ENCODE results near the gene USP24. TPM values are rescaled to one million over a fixed set of nuclear protein-coding genes. Genes with fewer than 3 reads are reported as not detected.
"Not testable (repeated sequence)": the region's sequence is repeated elsewhere in the genome, so short reads cannot be mapped to it uniquely, and the experiment has no call there.

The USP24 gene
- total RNA-seq, 2 experiments from 2014 or later, result 37.1 to 39.7 TPM

GRCh38 chr1:55033265-55033614 is 181.9 kb downstream of the USP24 start:
- intact Hi-C loops (cut with micrococcal nuclease), result no loop called here
- DNase-seq, result no peak
- Mint-ChIP-seq H3K36me3 (ENCODE audit: low read depth) (no peaks in the 10 kb centered on the region), H3K27ac (no peak overlapping the region), H3K4me3 (no peak overlapping the region), H3K27me3 (ENCODE audit: low read depth) (peaks cover 19% of the 10 kb centered on the region), H3K4me1 (ENCODE audit: low read depth) (no peaks in the 10 kb centered on the region), H3K9me3 (no peaks in the 10 kb centered on the region)
- CTCF ChIA-PET, result interaction anchor here (1.1 kb wide), 1 partner anchor 88 kb away, joined by 4 read pairs; no protein-coding TSS in a partner anchor

- H3K27me3 Mint-ChIP-seq (ENCODE audit: low read depth); intact Hi-C loops (cut with micrococcal nuclease); H3K9me3 Mint-ChIP-seq; H3K27ac Mint-ChIP-seq; H3K4me3 Mint-ChIP-seq; CTCF ChIA-PET; H3K4me1 Mint-ChIP-seq (ENCODE audit: low read depth); H3K36me3 Mint-ChIP-seq (ENCODE audit: low read depth); DNase-seq: not testable (repeated sequence)
Observed at GRCh38 chr1:55031098-55031497, 184.1 kb downstream of the USP24 start.

GRCh38 chr1:55026682-55027081 is 188.5 kb downstream of the USP24 start:
- H3K4me1 Mint-ChIP-seq (ENCODE audit: low read depth); H3K4me3 Mint-ChIP-seq; DNase-seq; H3K27ac Mint-ChIP-seq; H3K27me3 Mint-ChIP-seq (ENCODE audit: low read depth); H3K9me3 Mint-ChIP-seq; CTCF ChIA-PET; intact Hi-C loops (cut with micrococcal nuclease); H3K36me3 Mint-ChIP-seq (ENCODE audit: low read depth): not testable (repeated sequence)

- CTCF ChIA-PET; H3K4me3 Mint-ChIP-seq; H3K4me1 Mint-ChIP-seq (ENCODE audit: low read depth); intact Hi-C loops (cut with micrococcal nuclease); DNase-seq; H3K27ac Mint-ChIP-seq; H3K9me3 Mint-ChIP-seq; H3K27me3 Mint-ChIP-seq (ENCODE audit: low read depth); H3K36me3 Mint-ChIP-seq (ENCODE audit: low read depth): not testable (repeated sequence)
Observed at GRCh38 chr1:55024163-55024562, 191.0 kb downstream of the USP24 start.

- H3K4me1 Mint-ChIP-seq (ENCODE audit: low read depth), result no peaks in the 10 kb centered on the region
- H3K4me3 Mint-ChIP-seq, result no peak overlapping the region
- no peaks in the 10 kb centered on the region for H3K36me3 Mint-ChIP-seq (ENCODE audit: low read depth)
- H3K27ac Mint-ChIP-seq, result no peak overlapping the region
- intact Hi-C loops (cut with micrococcal nuclease), result loop anchor here (1.0 to 2.0 kb wide), 5 partner anchors 25 to 350 kb away; no protein-coding TSS in a partner anchor
- no peaks in the 10 kb centered on the region for H3K27me3 Mint-ChIP-seq (ENCODE audit: low read depth)
- peak; percentile 82 for DNase-seq
- CTCF ChIA-PET, result interaction anchor here (0.9 to 5.0 kb wide), 14 partner anchors 13 to 164 kb away, joined by 3 to 70 read pairs (median 4); no protein-coding TSS in a partner anchor
- H3K9me3 Mint-ChIP-seq, result no peaks in the 10 kb centered on the region
Observed at GRCh38 chr1:55021942-55022546, 193.1 kb downstream of the USP24 start.

- Mint-ChIP-seq H3K27ac (no peak overlapping the region), H3K36me3 (ENCODE audit: low read depth) (no peaks in the 10 kb centered on the region), H3K4me3 (no peak overlapping the region), H3K4me1 (ENCODE audit: low read depth) (no peaks in the 10 kb centered on the region), H3K9me3 (no peaks in the 10 kb centered on the region), H3K27me3 (ENCODE audit: low read depth) (no peaks in the 10 kb centered on the region)
- intact Hi-C loops (cut with micrococcal nuclease), result no loop called here
- no peak for DNase-seq
- CTCF ChIA-PET, result interaction anchor here (5.0 kb wide), 1 partner anchor 70 kb away, joined by 70 read pairs; no protein-coding TSS in a partner anchor
Observed at GRCh38 chr1:55018395-55018794, 196.8 kb downstream of the USP24 start.

Small RNA genes lying within 50 kb of the gene (microRNA-seq; reads per million reads assigned to microRNA genes)
- 1.6 reads per million for gene MIR4422 (ENCODE audit: borderline microRNAs expressed, borderline replicate concordance)

Other genes with a start within 250 kb of the USP24 start
- not detected for gene TMEM61, start 234.7 kb downstream of the USP24 start, total RNA-seq
- gene BSND, start 216.4 kb downstream of the USP24 start, total RNA-seq, result not detected
- gene PCSK9, start 175.8 kb downstream of the USP24 start, total RNA-seq, result not detected

All from activated naive CD4-positive, alpha-beta T cell treated with anti-CD3 and anti-CD28 coated beads for 36 hours (primary cell).